WTC11 (cell line): Measurements from ENCODE around the gene TCTN2. TPM values are rescaled to one million over a fixed set of nuclear protein-coding genes. Genes with fewer than 3 reads are reported as not detected.

Experiments used
- ATF1 ChIP-seq: sonication (generic); formaldehyde crosslinking; IDR thresholded peaks from 2 replicates; pipeline ENCODE4 v1.8.1; 2023; ENCODE audit warnings: mild to moderate bottlenecking, moderate library complexity, missing genetic modification reagents
- CBFB ChIP-seq: sonication (generic); formaldehyde crosslinking; IDR thresholded peaks from 2 replicates; pipeline ENCODE4 v1.8.1; 2022; ENCODE audit warnings: mild to moderate bottlenecking, low read depth, missing genetic modification reagents
- CREM ChIP-seq: sonication (generic); formaldehyde crosslinking; IDR thresholded peaks from 2 replicates; pipeline ENCODE4 v1.8.1; 2022; ENCODE audit warnings: mild to moderate bottlenecking, missing genetic modification reagents, moderate library complexity
- ELF4 ChIP-seq: sonication (generic); formaldehyde crosslinking; IDR thresholded peaks from 2 replicates; pipeline ENCODE4 v1.8.1; 2022; ENCODE audit warnings: low read depth, mild to moderate bottlenecking, moderate library complexity, missing genetic modification reagents
- EMX1 ChIP-seq: fragments of 250-450 bp; sonication (Bioruptor Pico); IDR thresholded peaks from 2 replicates; pipeline ENCODE4 v1.8.0; 2021; ENCODE audit warnings: mild to moderate bottlenecking
- JUN ChIP-seq: sonication (generic); formaldehyde crosslinking; IDR thresholded peaks from 2 replicates; pipeline ENCODE4 v1.8.0; 2023; ENCODE audit warnings: mild to moderate bottlenecking, missing genetic modification reagents
- KAT7 ChIP-seq: sonication (generic); formaldehyde crosslinking; IDR thresholded peaks from 2 replicates; pipeline ENCODE4 v1.8.1; 2023; ENCODE audit warnings: missing genetic modification reagents, mild to moderate bottlenecking, borderline replicate concordance
- MYBL2 ChIP-seq: sonication (generic); formaldehyde crosslinking; IDR thresholded peaks from 2 replicates; pipeline ENCODE4 v1.8.1; 2023; ENCODE audit warnings: mild to moderate bottlenecking, moderate library complexity, missing genetic modification reagents
- NFE2L1 ChIP-seq: sonication (generic); formaldehyde crosslinking; IDR thresholded peaks from 2 replicates; pipeline ENCODE4 v1.8.1; 2023; ENCODE audit warnings: missing genetic modification reagents
- NR2C2 ChIP-seq: sonication (generic); formaldehyde crosslinking; IDR thresholded peaks from 2 replicates; pipeline ENCODE4 v1.8.0; 2022; ENCODE audit warnings: mild to moderate bottlenecking, missing genetic modification reagents
- NR3C1 ChIP-seq: sonication (generic); formaldehyde crosslinking; conservative IDR thresholded peaks from 2 replicates; pipeline ENCODE4 v1.8.1; 2023; ENCODE audit warnings: low read depth, mild to moderate bottlenecking, missing genetic modification reagents
- PRRX2 ChIP-seq: fragments of 250-450 bp; sonication (Bioruptor Pico); IDR thresholded peaks from 2 replicates; pipeline ENCODE4 v1.8.0; 2021; ENCODE audit warnings: mild to moderate bottlenecking
- RELA ChIP-seq: sonication (generic); formaldehyde crosslinking; IDR thresholded peaks from 2 replicates; pipeline ENCODE4 v1.8.1; 2022; ENCODE audit warnings: missing genetic modification reagents, mild to moderate bottlenecking, borderline replicate concordance
- RORB ChIP-seq: fragments of 250-450 bp; sonication (Bioruptor Pico); IDR thresholded peaks from 2 replicates; pipeline ENCODE4 v1.9.0; 2021; ENCODE audit warnings: mild to moderate bottlenecking
- SMAD4 ChIP-seq: sonication (generic); formaldehyde crosslinking; IDR thresholded peaks from 2 replicates; pipeline ENCODE4 v1.8.0; 2022; ENCODE audit warnings: mild to moderate bottlenecking, missing genetic modification reagents
- SOX15 ChIP-seq: fragments of 250-450 bp; sonication (Bioruptor Pico); IDR thresholded peaks from 2 replicates; pipeline ENCODE4 v1.9.0; 2021; ENCODE audit warnings: mild to moderate bottlenecking
- SP1 ChIP-seq: sonication (generic); formaldehyde crosslinking; conservative IDR thresholded peaks from 2 replicates; pipeline ENCODE4 v1.8.1; 2022; ENCODE audit warnings: missing genetic modification reagents
- TEAD1 ChIP-seq: sonication (generic); formaldehyde crosslinking; IDR thresholded peaks from 2 replicates; pipeline ENCODE4 v1.8.0; 2022; ENCODE audit warnings: mild to moderate bottlenecking, missing genetic modification reagents
- TEAD4 ChIP-seq: sonication (generic); formaldehyde crosslinking; IDR thresholded peaks from 2 replicates; pipeline ENCODE4 v1.8.0; 2022; ENCODE audit warnings: mild to moderate bottlenecking, missing genetic modification reagents
- TP53 ChIP-seq: sonication (generic); formaldehyde crosslinking; IDR thresholded peaks from 2 replicates; pipeline ENCODE4 v1.8.1; 2023; ENCODE audit warnings: mild to moderate bottlenecking, missing genetic modification reagents
- ZNF138 ChIP-seq: sonication (generic); formaldehyde crosslinking; conservative IDR thresholded peaks from 2 replicates; pipeline ENCODE4 v1.8.1; 2022; ENCODE audit warnings: mild to moderate bottlenecking, moderate library complexity, missing genetic modification reagents
- ZNF219 ChIP-seq: sonication (generic); formaldehyde crosslinking; IDR thresholded peaks from 2 replicates; pipeline ENCODE4 v1.8.0; 2023; ENCODE audit warnings: missing genetic modification reagents, mild to moderate bottlenecking, borderline replicate concordance
- ZNF263 ChIP-seq: sonication (generic); formaldehyde crosslinking; IDR thresholded peaks from 2 replicates; pipeline ENCODE4 v1.8.1; 2022; ENCODE audit warnings: low read depth, mild to moderate bottlenecking, moderate library complexity, missing genetic modification reagents
- ZNF396 ChIP-seq: fragments of 250-450 bp; sonication (Bioruptor Pico); IDR thresholded peaks from 2 replicates; pipeline ENCODE4 v1.8.0; 2021; ENCODE audit warnings: mild to moderate bottlenecking, moderate library complexity, borderline replicate concordance
- total RNA-seq: library from RNA; stranded (reverse); gene quantifications from 3 replicates; pipeline ENCODE4 v1.2.3, GENCODE V29; 2021
- TF ChIP-seq, protein P1 (sequence below): sonication (generic); formaldehyde crosslinking; IDR thresholded peaks from 2 replicates; pipeline ENCODE4 v1.8.1; 2022; ENCODE audit warnings: mild to moderate bottlenecking, missing genetic modification reagents, moderate library complexity, borderline replicate concordance
- TF ChIP-seq, protein P2 (sequence below): fragments of 250-450 bp; sonication (Bioruptor Pico); IDR thresholded peaks from 2 replicates; pipeline ENCODE4 v1.9.0; 2021; ENCODE audit warnings: mild to moderate bottlenecking
- TF ChIP-seq, protein P3 (sequence below): sonication (generic); formaldehyde crosslinking; IDR thresholded peaks from 2 replicates; pipeline ENCODE4 v1.8.0; 2022; ENCODE audit warnings: mild to moderate bottlenecking, missing genetic modification reagents
- TF ChIP-seq, protein P4 (sequence below): sonication (generic); formaldehyde crosslinking; IDR thresholded peaks from 2 replicates; pipeline ENCODE4 v1.8.1; 2023; ENCODE audit warnings: mild to moderate bottlenecking, missing genetic modification reagents, moderate library complexity
- TF ChIP-seq, protein P5 (sequence below): sonication (generic); formaldehyde crosslinking; IDR thresholded peaks from 2 replicates; pipeline ENCODE4 v1.8.1; 2023; ENCODE audit warnings: mild to moderate bottlenecking, moderate library complexity, missing genetic modification reagents
- TF ChIP-seq, protein P6 (sequence below): sonication (generic); formaldehyde crosslinking; IDR thresholded peaks from 2 replicates; pipeline ENCODE4 v1.8.0; 2023; ENCODE audit warnings: missing genetic modification reagents
- TF ChIP-seq, protein P7 (sequence below): sonication (generic); formaldehyde crosslinking; IDR thresholded peaks from 2 replicates; pipeline ENCODE4 v1.8.1; 2023; ENCODE audit warnings: mild to moderate bottlenecking, missing genetic modification reagents

The TCTN2 gene
- total RNA-seq, 1 experiment from 2014 or later: 6.2 TPM

DNA sequence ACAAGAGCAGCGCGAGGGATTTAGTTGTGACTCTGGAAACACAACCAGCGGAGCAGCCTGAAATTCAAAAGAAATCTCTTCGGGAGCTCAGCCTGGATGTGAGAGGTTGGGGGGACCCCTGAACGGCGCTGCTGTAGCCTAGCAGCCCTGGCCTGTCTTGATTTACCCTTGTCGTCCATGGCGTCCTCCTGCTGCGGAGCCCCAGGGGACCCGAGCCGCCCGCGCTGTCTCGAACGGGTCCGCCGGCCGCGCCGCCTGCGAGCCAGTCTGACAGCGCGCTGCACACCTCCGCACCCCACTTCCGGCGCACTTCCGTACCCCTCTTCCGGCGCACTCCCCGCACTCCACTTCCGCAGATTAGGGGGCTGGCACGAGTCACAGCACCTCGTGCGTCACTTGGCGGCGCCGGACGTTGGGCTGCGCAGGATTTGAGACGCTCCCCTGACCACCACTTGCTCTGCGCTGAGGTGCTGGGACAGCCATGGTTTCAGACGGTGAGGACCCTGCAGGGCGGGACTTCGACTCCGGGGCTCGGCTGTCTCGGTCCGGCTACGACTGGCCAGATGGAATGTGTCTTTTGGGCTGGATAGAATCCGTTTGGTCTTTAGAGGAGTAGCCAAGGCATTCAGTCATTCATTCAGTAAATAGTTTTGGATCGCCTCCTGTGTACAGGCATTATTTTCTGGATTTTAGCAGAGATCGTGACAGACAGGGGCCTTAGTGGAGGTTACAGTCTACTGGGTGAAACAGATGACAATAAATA is 37.4 kb upstream of the TCTN2 start, which contains the start of the genes EIF2B1 and GTF2H3 (continued):
- TF ChIP-seq, protein P1, sequence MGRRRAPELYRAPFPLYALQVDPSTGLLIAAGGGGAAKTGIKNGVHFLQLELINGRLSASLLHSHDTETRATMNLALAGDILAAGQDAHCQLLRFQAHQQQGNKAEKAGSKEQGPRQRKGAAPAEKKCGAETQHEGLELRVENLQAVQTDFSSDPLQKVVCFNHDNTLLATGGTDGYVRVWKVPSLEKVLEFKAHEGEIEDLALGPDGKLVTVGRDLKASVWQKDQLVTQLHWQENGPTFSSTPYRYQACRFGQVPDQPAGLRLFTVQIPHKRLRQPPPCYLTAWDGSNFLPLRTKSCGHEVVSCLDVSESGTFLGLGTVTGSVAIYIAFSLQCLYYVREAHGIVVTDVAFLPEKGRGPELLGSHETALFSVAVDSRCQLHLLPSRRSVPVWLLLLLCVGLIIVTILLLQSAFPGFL (CRISPR knock-in tag): no peak
- no peak for TF ChIP-seq ZNF263
- peak; percentile 99 for TF ChIP-seq SP1 (CRISPR knock-in tag)
- TF ChIP-seq, protein P2, sequence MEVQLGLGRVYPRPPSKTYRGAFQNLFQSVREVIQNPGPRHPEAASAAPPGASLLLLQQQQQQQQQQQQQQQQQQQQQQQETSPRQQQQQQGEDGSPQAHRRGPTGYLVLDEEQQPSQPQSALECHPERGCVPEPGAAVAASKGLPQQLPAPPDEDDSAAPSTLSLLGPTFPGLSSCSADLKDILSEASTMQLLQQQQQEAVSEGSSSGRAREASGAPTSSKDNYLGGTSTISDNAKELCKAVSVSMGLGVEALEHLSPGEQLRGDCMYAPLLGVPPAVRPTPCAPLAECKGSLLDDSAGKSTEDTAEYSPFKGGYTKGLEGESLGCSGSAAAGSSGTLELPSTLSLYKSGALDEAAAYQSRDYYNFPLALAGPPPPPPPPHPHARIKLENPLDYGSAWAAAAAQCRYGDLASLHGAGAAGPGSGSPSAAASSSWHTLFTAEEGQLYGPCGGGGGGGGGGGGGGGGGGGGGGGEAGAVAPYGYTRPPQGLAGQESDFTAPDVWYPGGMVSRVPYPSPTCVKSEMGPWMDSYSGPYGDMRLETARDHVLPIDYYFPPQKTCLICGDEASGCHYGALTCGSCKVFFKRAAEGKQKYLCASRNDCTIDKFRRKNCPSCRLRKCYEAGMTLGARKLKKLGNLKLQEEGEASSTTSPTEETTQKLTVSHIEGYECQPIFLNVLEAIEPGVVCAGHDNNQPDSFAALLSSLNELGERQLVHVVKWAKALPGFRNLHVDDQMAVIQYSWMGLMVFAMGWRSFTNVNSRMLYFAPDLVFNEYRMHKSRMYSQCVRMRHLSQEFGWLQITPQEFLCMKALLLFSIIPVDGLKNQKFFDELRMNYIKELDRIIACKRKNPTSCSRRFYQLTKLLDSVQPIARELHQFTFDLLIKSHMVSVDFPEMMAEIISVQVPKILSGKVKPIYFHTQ: no peak
- TF ChIP-seq TEAD1 (CRISPR knock-in tag): peak; percentile 88; the same call in 1 of the 2 replicates
- no peak for TF ChIP-seq JUN (CRISPR knock-in tag)
- 0 out of 2 replicates have a peak, but pooled peaks have one; percentile 10 for TF ChIP-seq TEAD4 (CRISPR knock-in tag)
- peak; percentile 100 for TF ChIP-seq CREM (CRISPR knock-in tag)
- peak; percentile 95 for TF ChIP-seq CBFB (CRISPR knock-in tag)
- TF ChIP-seq RORB (CRISPR knock-in tag): no peak
- no peak for TF ChIP-seq SOX15 (CRISPR knock-in tag)
- TF ChIP-seq, protein P3, sequence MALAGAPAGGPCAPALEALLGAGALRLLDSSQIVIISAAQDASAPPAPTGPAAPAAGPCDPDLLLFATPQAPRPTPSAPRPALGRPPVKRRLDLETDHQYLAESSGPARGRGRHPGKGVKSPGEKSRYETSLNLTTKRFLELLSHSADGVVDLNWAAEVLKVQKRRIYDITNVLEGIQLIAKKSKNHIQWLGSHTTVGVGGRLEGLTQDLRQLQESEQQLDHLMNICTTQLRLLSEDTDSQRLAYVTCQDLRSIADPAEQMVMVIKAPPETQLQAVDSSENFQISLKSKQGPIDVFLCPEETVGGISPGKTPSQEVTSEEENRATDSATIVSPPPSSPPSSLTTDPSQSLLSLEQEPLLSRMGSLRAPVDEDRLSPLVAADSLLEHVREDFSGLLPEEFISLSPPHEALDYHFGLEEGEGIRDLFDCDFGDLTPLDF (CRISPR knock-in tag): no peak
- no peak for TF ChIP-seq KAT7 (CRISPR knock-in tag)
- no peak for TF ChIP-seq ZNF396
- no peak for TF ChIP-seq NR2C2 (CRISPR knock-in tag)
- TF ChIP-seq ELF4 (CRISPR knock-in tag): no peak
- TF ChIP-seq, protein P4, sequence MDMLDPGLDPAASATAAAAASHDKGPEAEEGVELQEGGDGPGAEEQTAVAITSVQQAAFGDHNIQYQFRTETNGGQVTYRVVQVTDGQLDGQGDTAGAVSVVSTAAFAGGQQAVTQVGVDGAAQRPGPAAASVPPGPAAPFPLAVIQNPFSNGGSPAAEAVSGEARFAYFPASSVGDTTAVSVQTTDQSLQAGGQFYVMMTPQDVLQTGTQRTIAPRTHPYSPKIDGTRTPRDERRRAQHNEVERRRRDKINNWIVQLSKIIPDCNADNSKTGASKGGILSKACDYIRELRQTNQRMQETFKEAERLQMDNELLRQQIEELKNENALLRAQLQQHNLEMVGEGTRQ (CRISPR knock-in tag): peak; percentile 80
- TF ChIP-seq NFE2L1 (CRISPR knock-in tag): peak; percentile 85
- TF ChIP-seq, protein P5, sequence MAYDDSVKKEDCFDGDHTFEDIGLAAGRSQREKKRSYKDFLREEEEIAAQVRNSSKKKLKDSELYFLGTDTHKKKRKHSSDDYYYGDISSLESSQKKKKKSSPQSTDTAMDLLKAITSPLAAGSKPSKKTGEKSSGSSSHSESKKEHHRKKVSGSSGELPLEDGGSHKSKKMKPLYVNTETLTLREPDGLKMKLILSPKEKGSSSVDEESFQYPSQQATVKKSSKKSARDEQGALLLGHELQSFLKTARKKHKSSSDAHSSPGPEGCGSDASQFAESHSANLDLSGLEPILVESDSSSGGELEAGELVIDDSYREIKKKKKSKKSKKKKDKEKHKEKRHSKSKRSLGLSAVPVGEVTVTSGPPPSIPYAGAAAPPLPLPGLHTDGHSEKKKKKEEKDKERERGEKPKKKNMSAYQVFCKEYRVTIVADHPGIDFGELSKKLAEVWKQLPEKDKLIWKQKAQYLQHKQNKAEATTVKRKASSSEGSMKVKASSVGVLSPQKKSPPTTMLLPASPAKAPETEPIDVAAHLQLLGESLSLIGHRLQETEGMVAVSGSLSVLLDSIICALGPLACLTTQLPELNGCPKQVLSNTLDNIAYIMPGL (CRISPR knock-in tag): no peak; the same call in 1 of the 2 replicates
- TF ChIP-seq NR3C1 (CRISPR knock-in tag): no peak
- no peak for TF ChIP-seq TP53 (CRISPR knock-in tag)
- no peak for TF ChIP-seq ZNF138 (CRISPR knock-in tag)
- no peak for TF ChIP-seq EMX1 (CRISPR knock-in tag)
- TF ChIP-seq ZNF219 (CRISPR knock-in tag): no peak
- TF ChIP-seq, protein P6, sequence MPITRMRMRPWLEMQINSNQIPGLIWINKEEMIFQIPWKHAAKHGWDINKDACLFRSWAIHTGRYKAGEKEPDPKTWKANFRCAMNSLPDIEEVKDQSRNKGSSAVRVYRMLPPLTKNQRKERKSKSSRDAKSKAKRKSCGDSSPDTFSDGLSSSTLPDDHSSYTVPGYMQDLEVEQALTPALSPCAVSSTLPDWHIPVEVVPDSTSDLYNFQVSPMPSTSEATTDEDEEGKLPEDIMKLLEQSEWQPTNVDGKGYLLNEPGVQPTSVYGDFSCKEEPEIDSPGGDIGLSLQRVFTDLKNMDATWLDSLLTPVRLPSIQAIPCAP (CRISPR knock-in tag): no peak
- peak; percentile 88; the same call in 1 of the 2 replicates for TF ChIP-seq ATF1 (CRISPR knock-in tag)
- no peak for TF ChIP-seq SMAD4 (CRISPR knock-in tag)
- TF ChIP-seq PRRX2: no peak
- no peak for TF ChIP-seq RELA (CRISPR knock-in tag)
- TF ChIP-seq MYBL2 (CRISPR knock-in tag): peak; percentile 82; the same call in 1 of the 2 replicates
- TF ChIP-seq, protein P7, sequence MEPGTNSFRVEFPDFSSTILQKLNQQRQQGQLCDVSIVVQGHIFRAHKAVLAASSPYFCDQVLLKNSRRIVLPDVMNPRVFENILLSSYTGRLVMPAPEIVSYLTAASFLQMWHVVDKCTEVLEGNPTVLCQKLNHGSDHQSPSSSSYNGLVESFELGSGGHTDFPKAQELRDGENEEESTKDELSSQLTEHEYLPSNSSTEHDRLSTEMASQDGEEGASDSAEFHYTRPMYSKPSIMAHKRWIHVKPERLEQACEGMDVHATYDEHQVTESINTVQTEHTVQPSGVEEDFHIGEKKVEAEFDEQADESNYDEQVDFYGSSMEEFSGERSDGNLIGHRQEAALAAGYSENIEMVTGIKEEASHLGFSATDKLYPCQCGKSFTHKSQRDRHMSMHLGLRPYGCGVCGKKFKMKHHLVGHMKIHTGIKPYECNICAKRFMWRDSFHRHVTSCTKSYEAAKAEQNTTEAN (CRISPR knock-in tag): peak; percentile 80; the same call in 1 of the 2 replicates
